Measurements from ENCODE around the gene GINS2. TPM values are rescaled to one million over a fixed set of nuclear protein-coding genes. Genes with fewer than 3 reads are reported as not detected.

GINS2 gene
- total RNA-seq, 1 experiment from 2014 or later, result 52.7 TPM

- Histone ChIP-seq H2AK5ac (ENCODE audit: insufficient read length, low read length) (no peak overlapping the region), H3K27ac (ENCODE audit: insufficient read length, low read depth, low read length) (no peak overlapping the region), H2BK15ac (ENCODE audit: low read depth, low read length) (no peak overlapping the region), H2BK20ac (ENCODE audit: low read depth, low read length, poor library complexity, severe bottlenecking) (no peak overlapping the region), H4K91ac (ENCODE audit: insufficient read length, low read depth, low read length) (no peak overlapping the region), H2BK120ac (ENCODE audit: low read depth, low read length, poor library complexity, severe bottlenecking) (no peak overlapping the region), H3K56ac (ENCODE audit: insufficient read length, low read depth, low read length) (no peak overlapping the region), H4K8ac (replicated peaks; ENCODE audit: insufficient read length, low read depth, low read length) (no peak overlapping the region), H3K9ac (ENCODE audit: extremely low read depth, insufficient read length, low read length) (no peak overlapping the region), H3K14ac (ENCODE audit: insufficient read depth, low read length) (no peak overlapping the region), H3K79me1 (ENCODE audit: insufficient read depth, low read depth, low read length, poor library complexity, severe bottlenecking) (no peaks in the 10 kb centered on the region), H4K5ac (ENCODE audit: insufficient read length, low read depth, low read length) (no peak overlapping the region), H2AFZ (ENCODE audit: low read length) (no peak overlapping the region), H3K23ac (ENCODE audit: insufficient read length, low read depth, low read length) (no peak overlapping the region), H2BK5ac (ENCODE audit: insufficient read length, low read length) (no peak overlapping the region), H3K18ac (ENCODE audit: insufficient read length, low read depth, low read length) (no peak overlapping the region), H3T11ph (ENCODE audit: low read length) (no peak overlapping the region), H2BK12ac (ENCODE audit: insufficient read length, low read depth, low read length) (no peak overlapping the region), H3K9me3 (ENCODE audit: control insufficient read depth, low read depth, low read length) (no peaks in the 10 kb centered on the region), H3K4me2 (ENCODE audit: insufficient read depth, insufficient read length, low read length) (no peak overlapping the region), H3K4me1 (ENCODE audit: insufficient read depth, low read length) (no peaks in the 10 kb centered on the region), H3K27me3 (ENCODE audit: insufficient read depth, low read length) (no peaks in the 10 kb centered on the region), H3K4ac (ENCODE audit: low read depth, low read length) (no peak overlapping the region), H3K23me2 (ENCODE audit: insufficient read length, low read depth, low read length, poor library complexity, severe bottlenecking) (no peaks in the 10 kb centered on the region), H3K79me2 (ENCODE audit: insufficient read depth, low read length) (no peaks in the 10 kb centered on the region), H4K20me1 (ENCODE audit: control insufficient read depth, insufficient read depth, insufficient read length) (no peaks in the 10 kb centered on the region)
- Mint-ChIP-seq H3K4me1 (peaks cover 4% of the 10 kb centered on the region in 2 experiments; a peak in 3 of 4 replicates), H3K36me3 (ENCODE audit: insufficient read depth in 1 of 3, low read depth in 3 of 3) (peaks cover 59 to 93% (median 91%) of the 10 kb centered on the region in 3 experiments), H3K27me3 (ENCODE audit: low read depth) (no peaks in the 10 kb centered on the region; the same call in 1 of the 2 replicates), H3K27ac (peak overlapping the region in 1 of 3 experiments; percentile 72; a peak in 1 of 7 replicates), H3K4me3 (no peak overlapping the region), H3K9me3 (no peaks in the 10 kb centered on the region)
- no peak for DNase-seq
- no CpG with 5 or more reads among the region's 42 CpGs for WGBS (ENCODE audit: extremely low coverage, insufficient read length, low lambda C conversion rate)
- no peak for TF ChIP-seq CTCF (conservative IDR thresholded peaks at IDR 0.05)
Observed at GRCh38 chr16:85660843-85661739, 27.7 kb downstream of the GINS2 start.
